T47D (cell line): Measurements from ENCODE around the gene RELL1.

Experiments used
- DNase-seq, 2 experiments: peaks; one replicate each; pipeline versions ENCODE4 v3.0.0 to v3.0.0-alpha.2; 2011 to 2012; ENCODE audit warnings: low read depth in 1 of 2, low spot score in 1 of 2
- JUND ChIP-seq: IDR thresholded peaks from 2 replicates; pipeline ENCODE4 v1.6.1; 2012; ENCODE audit warnings: low read depth
- in situ Hi-C: cut with HindIII; loops from 2 replicates; pipeline ENCODE4 v1.10.0; 2016; ENCODE audit warnings: low sequenced_read_pairs, low pct_unique_long_range_greater_than_20kb

RELL1 gene

GRCh38 chr4:37561196-37561802 is 124.9 kb downstream of the RELL1 start:
- TF ChIP-seq JUND: no peak
- in situ Hi-C loops: no loop called here
- DNase-seq: no peak
